ENCODE measurements around the gene CGB5.

Gene CGB5

DNA sequence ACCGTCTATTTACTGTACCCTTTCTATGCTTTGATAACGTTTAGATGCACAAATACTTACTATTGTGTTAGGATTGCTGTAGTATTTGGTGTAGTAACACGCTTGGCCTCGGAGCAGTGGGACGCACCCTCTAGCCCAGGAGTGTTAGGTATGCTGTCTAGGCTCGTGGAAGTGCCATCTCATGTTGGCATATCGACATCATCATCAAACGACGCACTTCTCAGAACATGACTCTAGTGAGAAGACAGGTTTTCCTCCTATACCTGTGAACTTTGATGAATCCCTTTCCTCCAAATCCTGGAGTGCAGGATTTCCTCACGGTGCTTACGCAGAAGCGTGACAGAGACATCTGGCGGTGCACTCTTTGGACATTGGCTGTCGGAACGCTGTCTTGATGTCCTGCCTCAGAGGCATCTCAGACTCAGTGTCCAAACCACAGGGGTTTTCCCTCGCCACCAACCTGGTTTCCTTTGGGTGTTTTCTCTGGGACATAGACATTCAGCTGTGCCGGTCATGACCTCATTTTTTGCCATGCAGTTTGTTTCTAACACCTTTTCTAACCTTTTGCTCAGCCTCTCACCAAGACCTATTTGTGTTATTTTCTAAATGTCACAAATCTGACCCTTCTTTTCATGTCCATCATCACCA lies 47.9 kb downstream of the CGB5 start:
- DNase-seq: no peak

DNA sequence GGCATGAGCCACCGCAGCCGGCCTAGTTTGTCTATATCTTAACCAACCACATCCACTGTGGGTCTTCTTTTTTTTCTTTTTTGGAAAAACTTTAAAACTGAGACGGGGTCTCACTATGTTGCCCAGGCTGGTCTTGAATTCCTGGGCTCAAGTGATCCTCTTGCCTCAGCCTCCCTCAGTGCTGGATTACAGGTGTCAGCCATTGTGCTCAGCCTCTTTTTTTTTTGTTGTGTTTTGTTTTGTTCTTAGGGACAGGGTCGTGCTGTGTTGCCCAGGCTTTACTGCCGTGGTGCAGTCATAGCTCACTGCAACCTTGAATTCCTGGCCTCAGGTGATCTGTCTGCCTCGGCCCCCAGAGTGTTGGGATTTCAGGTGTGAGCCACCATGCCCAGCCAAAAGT lies 49.0 kb downstream of the CGB5 start:
- no peak for DNase-seq
